ENCODE results near the gene ATP13A1.

DNA sequence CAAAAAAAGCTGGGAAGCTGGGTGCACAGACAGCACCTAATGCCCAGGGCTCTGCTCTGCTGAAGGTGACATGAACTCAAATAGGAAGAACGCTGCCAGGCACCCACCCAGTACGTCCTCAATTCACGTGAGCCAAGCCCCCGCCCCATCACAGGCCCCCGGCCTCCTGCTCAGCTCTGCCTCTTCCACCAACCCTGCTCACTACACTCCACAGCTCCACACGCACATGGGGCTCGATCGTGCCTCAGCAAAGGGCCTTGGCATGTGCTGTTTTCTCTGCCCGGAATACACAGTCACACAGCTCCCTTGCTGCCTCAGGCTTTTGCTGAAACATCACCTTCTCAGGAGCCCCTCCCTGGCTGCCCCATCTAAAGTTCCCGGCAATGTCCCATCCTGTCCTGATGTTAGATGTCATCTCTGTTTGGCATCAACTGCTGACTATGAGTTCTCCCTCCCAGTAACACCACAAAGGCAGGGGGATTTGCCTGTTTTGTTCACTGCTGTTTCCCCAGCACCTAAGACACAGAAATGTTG, 2.3 kb downstream of the ATP13A1 start:
- TF ChIP-seq EZH2 (IDR thresholded peaks at IDR 0.05; ENCODE audit: low read length, unreplicated experiment) = no peak
- TF ChIP-seq, protein P1, sequence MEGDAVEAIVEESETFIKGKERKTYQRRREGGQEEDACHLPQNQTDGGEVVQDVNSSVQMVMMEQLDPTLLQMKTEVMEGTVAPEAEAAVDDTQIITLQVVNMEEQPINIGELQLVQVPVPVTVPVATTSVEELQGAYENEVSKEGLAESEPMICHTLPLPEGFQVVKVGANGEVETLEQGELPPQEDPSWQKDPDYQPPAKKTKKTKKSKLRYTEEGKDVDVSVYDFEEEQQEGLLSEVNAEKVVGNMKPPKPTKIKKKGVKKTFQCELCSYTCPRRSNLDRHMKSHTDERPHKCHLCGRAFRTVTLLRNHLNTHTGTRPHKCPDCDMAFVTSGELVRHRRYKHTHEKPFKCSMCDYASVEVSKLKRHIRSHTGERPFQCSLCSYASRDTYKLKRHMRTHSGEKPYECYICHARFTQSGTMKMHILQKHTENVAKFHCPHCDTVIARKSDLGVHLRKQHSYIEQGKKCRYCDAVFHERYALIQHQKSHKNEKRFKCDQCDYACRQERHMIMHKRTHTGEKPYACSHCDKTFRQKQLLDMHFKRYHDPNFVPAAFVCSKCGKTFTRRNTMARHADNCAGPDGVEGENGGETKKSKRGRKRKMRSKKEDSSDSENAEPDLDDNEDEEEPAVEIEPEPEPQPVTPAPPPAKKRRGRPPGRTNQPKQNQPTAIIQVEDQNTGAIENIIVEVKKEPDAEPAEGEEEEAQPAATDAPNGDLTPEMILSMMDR (conservative IDR thresholded peaks at IDR 0.05; ENCODE audit: low read depth, low read length) = no peak

All from PC-3 (cell line).